HG03565 (cell line): ENCODE results near the gene PRPF8.

Source experiments
- ATAC-seq: cut with Tn5 transposase; IDR thresholded peaks from one replicate; pipeline ENCODE4 v1.9.1; 2021; ENCODE audit warnings: mild to moderate bottlenecking, moderate library complexity; ENCODE audit not compliant: unreplicated experiment

Gene PRPF8

DNA sequence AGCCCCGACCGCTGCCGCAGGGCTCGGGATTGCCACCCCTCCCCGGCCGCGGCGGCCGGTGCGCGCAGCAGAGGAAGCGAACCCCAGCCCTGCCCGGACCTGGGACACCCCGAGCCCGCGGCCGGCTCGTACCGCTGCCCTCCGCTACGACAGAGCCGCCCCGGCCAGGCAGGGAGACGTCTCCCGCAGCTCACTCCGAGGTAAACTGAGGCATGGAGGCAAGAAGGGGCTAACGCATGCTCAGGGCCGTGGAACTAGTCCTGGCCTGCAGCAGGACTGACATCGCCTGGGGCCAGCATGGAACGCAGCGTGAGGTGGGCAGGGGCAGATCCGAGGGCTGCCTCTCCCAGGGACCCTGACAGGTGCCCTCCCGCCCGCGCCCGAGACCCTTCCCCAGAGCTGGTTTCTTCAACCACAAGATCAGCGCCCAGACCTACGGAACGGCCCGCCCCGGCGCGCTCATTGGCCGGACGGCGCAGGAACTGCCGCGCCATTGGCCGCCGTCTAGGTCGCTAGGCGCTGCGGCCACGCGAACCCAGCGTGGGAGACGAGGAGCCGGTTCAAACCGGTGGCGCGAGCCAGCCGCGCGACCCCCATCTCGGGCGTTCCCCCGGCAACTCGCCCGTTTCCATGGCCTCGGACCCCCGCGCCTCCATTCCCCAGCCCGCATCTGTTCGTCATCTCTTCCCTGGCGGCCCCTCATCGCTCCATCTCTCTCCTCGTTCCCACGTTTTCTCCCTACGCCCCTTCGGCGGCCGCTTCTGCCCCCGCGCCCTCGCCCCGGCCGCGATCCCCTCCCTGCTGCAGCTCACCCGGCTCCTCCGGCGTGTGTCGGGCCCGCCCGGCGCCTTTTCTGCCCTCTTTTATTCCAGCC is 56.4 kb downstream of the PRPF8 start, which contains the start of gene SLC43A2:
SLC43A2 (minus strand) TSS at position 853 of the 874 bp plus-strand sequence. CDS start 960 bp downstream, outside the sequence.
- peak; percentile 37 for ATAC-seq

DNA sequence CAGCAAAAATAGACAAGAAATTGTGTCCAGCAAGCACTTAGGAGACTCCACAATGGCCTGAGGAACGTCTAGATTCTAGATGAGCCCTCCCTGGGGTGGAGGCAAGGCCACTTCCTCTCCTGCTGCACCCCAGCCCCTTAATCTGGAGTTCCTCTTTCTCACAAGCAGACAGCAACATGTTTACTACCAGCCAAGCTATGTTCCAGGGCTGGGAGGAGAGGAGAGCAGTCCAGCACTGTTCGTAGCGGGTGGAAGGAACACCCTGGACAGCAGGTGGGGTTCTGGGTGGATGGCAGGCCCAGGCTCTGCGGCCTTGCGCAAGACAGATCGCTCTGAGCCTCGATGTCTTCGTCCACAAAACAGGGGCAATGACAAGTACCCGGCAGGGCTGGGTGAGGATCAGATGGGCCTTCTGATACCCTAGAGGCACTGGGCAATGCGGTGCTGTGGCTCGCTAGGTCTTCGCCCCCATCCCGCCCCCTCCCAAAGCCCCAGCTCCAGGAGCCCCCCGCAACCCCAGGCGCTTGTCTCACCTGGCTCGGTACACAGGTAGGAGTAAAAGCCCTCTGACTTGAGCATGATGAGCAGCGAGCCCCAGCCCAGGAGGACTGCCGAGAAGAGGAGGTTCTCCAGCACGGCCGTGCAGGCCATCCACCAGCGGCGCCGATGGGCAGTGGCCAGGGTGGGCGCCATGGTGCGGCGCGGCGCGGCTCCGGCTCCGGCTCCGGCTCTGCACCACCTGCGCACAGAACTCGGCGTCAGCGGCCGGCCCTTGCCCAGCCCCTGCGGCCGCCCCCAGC is 57.3 kb downstream of the PRPF8 start:
- no peak for ATAC-seq

DNA sequence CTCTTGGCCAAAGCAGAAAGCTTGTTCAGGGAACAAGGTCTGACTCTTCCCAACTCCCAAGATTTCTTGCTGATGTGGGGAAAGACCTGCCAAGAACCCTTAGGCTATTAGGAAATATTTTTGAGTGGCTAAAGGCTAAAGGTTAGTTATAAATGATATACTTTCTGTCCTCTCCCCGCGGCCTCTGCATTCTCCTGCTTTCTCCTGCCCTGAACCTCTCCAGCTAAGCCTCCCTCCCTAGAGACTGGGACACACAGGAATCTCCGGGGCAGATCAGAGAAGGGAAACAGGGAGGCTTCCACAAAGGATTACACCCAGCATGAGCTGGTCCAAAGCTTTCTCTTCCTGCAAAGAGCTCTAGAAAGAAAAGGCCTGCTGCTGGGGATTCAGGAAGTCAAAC is 58.3 kb downstream of the PRPF8 start:
- no peak for ATAC-seq

DNA sequence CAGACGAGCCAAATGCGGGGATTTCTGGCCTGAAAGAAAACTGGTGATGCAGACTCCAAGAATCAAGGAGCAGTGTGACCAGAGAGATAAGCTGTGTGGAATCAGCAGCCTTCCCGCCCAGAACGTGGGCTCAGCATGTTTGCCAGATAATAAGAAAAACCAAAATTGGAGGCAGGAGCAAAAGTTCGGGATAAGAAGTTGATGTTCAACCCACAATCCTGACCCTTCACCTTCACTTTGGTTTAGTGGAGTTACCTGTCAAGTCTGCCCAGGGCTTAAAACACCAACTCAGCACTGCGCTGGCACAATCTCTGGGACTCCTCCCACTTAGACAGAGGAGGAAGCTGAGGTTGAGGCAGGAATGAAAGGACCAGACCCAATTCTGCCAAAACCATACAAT is 59.1 kb downstream of the PRPF8 start:
- ATAC-seq = no peak

DNA sequence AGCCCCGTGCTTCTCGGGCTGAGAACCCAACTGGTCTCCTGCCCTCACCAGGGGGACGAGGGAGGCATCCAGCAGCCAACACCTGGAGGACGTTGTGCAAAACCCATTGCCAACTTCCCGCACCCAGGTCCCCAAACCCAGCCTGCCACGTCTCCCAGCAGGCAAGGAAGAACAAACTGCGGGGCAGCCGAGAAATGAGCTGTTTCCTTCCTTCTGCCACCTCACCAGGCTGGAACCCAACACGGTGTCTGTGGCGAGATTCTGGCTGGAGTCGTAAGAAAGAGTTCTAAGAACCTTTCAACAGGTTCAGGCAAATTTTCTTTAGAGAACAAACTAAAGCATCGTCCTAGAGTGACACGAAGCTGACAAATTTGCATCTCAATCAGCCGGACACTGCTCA is 59.6 kb downstream of the PRPF8 start:
- no peak for ATAC-seq

DNA sequence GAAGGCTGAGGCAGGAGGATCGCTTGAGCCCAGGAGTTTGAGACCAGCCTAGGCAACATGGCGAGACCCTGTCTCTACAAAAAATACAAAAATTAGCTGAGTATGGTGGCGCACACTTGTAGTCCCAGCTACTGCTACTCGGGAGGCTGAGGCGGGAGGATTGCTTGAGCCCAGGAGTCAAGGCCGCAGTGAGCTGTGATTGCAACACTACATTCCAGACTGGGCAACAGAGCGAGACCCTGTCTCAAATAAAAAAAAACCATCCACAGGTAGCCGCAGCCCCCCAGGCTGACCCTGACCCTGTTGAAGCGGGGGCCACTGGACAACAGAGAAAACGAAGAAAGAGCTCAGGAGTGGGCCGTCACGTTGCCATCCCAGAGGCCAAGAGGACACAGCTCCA is 60.0 kb downstream of the PRPF8 start:
- ATAC-seq = no peak

DNA sequence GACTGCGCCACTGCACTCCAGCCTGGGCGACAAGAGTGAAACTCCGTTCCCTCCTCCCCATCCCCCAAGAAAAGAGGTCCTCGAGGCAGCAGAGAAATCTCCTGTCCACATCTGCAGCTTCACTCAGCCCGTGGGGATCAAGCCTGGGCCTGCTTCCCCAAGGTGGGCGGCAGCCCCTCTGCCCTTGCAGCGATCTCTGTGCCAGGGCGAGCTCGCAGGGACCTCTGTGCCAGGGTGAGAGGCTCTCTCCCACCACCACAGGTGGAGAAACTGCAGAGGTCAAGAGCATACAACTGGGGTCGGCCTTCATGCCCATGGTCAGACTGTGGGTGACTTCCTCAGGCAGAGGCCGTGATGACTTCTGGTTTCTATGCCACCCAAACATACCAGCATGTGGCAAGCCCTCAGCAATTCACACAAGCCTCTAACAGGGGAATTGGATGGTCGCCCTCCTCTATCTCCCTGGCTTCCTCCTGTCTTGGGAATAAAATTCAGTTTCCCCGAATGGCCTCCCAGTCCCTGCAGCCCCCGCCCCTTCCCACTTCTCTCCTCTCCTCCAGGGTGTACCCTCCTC is 61.5 kb downstream of the PRPF8 start:
- no peak for ATAC-seq

DNA sequence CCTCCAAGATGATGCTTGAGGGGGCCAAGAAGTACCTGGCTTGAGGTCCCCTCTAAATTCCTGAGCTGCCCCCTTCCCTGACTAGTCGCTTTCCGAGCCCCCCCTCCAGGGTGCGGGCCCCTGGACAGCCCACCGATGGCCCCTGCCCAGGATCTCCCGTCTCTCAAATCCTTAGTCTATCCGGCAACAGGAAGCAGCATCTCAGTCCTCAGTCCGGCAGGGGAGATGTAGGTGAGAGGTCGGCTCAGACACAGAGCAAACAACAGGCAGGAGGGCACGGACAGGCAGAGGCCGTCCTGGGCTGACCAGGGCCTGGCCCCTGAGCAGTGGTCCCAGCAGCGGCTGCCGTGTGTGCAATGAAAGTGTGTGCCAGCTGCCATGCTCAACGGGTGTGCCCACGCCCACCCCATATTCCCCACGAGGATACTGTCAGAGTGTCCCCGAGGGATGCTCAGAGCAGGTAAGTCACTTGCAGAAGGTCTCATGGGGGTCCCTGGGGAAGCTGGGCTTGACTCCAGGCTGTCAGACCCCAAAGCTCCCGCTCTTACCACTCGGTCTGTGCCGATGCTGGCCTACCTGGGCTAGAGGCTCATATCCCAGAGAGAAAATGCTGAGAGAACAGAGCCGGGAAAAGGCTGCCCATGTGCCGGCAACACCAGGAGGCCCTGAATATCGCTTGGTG is 63.3 kb downstream of the PRPF8 start:
- no peak for ATAC-seq

DNA sequence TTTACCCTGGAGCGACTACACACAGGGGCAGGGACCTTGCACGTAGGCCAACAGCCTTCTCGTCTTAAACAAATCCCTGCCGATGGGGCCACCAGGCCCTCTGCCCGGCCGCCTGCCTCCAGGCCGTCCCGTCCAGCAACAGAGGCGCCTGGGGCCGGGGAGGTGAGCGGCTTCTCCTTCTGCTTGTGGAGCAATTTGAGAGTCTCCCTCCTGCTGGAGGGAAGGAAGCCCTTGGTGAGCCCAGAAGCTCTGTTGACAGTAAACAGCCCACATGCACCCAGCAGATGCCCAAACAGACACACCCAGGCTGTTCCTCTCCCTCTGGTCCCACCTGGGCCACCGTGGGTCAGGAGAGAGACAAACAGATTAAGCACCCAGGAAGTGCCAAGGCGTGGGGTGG is 64.2 kb downstream of the PRPF8 start:
- no peak for ATAC-seq

DNA sequence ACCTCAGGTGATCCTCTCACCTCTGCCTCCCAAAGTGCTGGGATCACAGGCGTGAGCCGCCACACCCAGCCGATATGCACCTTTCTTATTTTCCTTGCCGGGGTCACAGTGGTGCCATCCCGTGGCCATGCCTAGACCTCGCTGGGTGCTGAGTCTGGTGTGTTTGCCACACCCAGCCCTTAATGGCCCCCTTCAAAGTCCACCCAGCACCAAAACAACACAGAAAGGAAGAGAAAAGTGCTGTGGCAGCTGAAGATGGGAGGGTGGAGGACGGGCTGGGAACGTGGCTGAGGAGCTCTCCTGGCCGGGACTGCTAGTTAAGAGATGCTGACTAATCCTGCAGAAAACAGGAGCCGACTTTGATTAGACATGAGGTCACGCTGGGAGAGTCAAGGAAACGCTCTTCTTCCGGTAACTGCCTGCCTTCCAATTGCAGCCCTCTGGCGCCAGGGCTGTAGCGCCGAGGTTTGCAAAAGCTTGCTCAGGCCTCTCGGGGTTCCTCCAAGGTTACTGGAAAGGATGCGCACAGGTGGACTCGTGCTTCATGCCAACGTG is 67.0 kb downstream of the PRPF8 start:
- ATAC-seq = no peak

DNA sequence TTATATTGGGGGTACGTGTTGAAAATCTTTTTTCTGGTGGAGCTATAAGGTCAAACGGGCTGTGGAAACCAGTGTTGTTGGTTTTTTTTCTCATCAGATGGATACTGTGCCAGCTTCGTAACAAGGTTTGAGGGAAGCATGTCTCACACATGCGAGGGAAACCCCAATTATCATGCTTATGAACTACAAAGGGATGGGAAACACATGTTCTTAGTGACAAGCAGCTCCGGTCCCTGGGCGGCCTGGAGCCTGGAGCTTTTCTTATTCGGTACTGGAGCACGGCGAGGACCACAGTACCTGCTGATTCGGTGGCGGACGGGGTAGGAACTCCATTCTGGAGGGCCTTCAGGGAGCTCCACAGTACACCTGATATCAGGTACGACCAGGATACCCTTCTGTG is 68.6 kb downstream of the PRPF8 start:
- no peak for ATAC-seq

DNA sequence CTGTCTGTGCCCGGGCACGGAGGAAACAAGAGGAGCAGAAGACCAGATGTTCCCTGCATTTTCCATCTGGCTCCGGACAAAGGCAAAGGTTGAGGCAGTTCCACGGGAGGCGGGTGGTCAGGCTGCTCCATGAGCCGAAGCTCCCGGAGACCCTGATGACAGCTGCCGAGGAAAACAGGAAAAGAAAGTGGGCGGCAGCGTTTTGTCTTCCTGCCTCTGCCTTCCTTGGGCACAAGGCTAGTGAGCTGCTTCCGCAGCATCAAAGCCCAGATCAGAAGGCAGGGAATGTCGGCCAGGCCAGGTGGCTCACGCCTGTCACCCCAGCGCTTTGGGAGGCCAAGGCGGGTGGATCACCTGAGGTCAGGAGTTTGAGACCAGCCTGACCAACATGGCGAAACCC is 72.3 kb downstream of the PRPF8 start:
- ATAC-seq = no peak

DNA sequence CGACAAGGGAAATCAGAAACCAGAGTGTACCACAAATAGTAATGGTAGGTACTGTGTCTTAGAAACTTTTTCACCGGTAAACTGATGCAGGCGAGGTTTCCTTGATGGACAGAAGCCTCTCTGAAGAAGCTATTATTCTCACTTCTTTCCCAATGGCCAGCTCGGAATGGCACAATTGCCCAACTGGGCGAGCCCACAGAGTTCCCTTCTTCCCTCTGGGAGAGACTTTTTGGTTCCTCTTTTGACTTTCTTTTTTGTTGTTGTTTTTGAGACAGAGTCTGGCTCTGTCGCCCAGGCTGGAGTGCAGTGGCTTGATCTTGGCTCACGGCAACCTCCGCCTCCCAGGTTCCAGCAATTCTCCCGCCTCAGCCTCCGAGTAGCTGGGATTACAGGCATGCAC is 73.0 kb downstream of the PRPF8 start:
- ATAC-seq = no peak

DNA sequence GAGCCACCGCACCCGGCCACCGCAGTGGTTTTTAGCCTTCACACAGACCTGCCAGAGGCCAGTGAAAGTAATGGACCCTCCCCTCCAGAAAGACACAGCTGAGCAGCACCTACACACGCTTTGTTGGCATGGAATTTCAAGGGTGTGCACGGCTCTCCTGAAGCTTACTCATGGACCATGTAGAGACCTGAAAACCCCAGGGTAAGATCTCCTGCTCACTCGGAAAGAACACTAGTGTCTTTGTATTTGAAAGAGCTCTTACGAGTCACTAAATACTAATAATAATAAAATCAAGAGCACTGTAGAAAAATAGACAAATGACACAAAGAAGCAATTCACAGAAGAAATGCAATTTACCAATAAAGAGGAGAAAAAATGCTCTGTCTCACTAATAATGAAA is 76.0 kb downstream of the PRPF8 start:
- ATAC-seq = no peak

DNA sequence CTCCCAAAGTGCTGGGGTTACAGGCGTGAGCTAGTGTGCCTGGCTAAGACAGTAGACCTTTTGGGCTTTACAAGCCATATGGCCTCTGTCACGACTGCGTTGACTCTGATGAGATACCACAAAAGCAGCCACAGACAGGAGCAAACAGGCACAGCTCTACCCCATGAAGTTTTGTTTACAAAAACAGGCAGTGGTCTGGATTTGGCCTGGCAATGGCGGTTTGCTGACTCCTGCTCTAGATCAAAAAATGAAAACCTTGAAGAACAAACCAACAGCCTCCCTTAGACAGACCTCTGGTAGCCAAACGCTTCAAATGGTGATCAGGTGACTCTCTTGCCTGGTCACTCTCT is 76.7 kb downstream of the PRPF8 start:
- no peak for ATAC-seq

DNA sequence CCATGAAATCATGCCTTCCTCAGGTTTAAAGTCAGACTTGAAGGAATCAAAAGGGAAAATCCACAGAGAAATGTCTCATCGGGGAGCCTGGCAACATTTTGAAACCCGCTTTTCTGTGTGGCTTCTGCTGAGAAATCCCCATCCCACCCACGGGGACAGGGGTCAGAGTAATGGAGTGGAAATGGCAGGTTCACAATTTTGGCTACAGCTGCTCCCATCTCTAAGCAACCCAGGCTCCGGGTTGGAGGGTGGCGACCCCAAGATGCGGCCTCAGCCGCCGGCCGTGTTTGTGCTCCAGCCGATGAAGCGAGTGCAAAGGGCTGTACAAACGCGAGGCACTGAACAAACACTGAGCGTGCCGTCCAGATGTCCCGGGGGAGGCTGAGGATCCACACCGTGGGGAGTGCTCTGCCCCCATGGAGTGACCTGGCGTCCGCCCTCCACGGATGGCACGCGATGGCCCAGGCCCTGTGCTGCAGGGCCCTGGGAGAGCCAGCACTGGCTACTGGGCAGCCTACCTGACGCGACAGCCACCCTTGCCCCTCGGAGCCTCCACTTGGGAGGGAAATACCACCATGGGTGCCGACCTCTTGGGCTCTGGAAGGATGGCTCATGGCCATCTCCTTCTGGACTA is 78.2 kb downstream of the PRPF8 start:
- no peak for ATAC-seq

DNA sequence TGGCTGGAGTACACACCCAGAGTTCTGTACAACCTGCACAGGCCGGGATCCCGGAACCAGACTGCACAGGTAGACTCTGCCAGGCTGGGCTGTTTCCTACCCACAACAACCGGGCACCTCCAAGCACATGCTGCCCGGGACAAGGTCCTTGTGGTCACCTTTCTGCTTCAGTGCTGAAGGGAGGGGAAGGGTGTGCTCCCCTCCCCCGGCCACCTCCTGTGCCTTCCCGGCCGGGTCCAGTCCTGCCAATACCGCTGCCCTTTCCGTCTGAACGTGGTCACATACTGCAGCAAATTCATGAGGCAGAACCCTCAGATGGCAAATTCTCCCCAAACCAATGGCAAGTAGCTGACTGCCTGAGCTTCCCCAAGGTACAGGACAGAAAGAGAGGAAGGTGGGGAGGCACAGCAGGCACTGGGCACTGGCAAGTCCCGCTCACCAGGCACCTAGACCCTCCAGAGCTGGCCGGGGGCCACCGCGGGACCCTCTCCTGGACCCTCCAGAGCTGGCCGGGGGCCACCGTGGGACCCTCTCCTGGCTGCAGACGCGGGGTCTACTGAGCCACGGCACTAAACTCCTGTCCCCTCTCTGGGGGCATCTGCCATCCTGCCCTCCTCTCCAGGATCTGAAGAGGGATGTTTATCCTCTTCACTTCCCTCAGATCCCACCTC is 78.9 kb downstream of the PRPF8 start:
- ATAC-seq = no peak

DNA sequence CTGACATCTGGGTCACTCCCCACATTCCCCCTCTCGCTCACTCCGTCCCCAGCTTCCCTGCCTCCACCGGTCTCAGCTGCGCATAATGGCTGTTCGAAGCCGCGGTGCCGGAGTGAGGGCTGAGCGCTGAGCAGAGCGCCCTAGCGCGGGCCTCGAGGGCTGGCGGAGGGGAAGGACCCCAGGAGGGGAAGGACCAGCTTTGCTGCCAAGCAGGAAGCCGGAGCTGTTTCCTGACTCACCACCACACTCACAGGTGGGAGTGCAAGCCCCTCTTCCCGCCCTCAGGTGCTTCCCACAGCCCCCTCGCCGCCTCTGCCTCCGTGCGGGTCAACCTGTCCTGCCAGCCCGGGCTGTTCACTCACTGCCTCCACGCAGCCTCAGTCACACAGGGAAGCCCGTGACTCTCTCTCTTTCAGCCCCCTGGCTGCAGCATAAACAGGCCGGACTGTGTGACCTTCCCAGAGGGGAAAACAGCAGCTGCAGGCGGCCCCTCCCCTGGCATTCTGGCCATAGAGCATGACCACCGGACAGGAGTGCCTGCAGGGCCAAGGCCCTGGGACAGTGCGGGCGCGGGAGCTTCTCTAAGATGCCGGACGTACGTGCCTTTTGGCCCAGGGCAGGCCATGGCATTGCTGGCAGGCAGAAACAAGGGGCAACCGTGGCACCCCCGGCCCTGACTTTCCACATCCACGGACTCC is 79.7 kb downstream of the PRPF8 start:
- ATAC-seq = no peak

DNA sequence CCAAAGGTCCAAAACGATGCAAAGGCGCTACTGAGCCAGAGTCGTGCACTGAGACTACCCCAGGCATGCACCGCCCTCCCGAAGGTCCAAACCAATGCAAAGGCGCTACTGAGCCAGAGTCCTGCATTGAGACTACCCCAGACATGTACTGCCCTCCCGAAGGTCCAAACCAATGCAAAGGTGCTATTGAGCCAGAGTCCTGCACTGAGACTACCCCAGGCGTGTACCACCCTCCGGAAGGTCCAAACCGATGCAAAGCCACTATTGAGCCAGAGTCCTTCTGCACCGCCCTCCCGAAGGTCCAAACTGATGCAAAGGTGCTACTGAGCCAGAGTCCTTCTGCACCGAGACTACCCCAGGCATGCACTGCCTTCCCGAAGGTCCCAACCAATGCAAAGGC is 83.1 kb downstream of the PRPF8 start:
- ATAC-seq = no peak
